Activated CD4-positive, CD25-positive, alpha-beta regulatory T cell treated with anti-CD3 and anti-CD28 coated beads, Interleukin-2, amount 50 U/mL, for 16 hours (primary cell): ENCODE data around the gene ANXA4.

Experiments
- DNase-seq: peaks from one replicate; pipeline ENCODE4 v3.0.0-alpha.2; 2020; ENCODE audit warnings: low read depth, low spot score

Gene ANXA4

DNA sequence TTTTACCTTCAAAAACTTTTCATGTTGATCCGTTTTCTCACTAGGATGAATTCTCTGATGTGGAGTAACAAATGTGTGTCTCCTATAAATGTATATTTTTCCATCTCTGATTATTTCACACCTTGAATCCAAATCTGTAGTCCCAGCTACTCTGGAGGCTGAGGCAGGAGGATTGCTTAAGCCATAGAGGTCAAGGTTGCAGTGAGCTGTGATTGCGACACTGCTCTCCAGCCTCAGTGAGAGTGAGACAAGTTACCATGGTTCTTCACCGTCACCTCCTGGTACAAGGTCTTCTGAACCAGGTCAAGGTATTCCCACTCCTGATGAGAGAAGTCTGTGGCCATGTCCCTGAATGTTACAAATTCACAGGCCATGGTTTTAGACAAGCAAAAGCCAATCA lies 102.6 kb downstream of the ANXA4 start:
- DNase-seq: no peak

DNA sequence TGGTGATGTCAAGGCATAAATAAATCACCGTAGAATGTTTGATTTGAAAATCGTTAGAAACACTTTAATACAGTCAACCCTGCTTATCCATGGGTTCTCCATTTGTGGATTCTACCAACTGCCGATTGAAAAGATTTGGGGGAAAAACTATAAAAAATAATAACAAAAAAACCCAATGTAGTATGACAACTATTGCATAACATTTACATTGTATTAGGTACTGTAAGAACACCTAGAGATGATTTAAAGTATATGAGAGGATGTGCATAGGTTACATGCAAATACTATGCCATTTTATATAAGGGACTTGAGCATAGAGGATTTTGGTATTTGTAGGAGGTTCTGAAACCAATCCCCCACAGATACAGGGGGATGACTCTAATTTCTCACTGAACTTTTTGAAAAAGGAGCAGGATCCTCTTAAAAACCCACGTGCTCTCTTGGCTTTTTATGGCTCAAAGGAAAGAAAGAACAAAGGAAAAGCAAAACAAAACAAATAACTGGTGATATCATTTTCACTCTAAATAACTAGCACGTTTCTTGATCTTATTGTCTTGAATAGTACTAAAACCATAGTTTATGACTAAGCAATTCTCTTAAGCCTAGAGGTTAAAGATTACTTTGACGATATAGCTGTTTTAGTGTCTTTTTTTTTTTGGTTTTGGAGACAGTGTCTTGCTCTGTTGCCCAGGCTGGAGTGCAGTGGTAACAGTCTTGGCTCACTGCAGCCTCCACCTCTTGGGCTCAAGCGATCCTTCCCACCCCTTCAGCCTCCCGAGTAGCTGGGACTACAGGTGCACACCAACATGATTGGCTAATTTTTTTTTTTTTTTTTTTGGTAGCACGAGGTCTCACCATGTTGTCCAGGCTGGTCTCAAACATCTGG lies 104.5 kb downstream of the ANXA4 start:
- DNase-seq: no peak

DNA sequence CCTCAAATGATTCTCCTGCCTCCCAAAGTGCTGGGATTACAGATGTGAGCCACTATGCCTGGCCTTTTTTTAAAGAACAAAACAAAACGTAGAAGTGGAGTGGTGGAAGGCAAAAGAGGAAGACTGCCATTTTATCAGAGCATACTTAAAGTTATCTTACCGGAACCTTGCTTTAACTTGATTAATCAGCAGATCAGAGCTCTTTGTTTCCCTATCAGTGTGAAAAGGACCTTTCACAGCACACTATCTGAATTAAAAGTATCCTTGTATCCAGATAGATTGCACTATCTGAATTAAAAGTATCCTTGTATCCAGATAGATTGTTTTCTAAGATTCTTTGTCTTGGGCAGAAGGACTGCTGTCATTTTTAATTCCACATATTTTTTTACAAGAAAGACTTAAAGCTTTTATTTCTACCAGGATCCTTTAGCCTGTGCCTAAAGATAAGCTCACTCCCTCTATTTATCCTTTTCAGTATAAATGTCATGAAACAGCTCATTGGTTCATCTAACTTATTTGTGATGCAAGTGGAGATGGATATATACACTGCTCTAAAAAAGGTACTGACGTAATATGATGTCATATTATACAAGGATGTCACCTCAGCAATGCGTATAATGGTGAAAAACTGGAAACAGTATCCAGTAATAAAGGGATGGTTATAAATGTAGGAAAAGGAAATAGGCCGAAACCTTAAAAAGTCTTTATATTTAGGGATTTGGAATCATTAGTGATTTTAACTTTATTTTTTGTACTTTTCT lies 105.3 kb downstream of the ANXA4 start:
- DNase-seq: no peak

DNA sequence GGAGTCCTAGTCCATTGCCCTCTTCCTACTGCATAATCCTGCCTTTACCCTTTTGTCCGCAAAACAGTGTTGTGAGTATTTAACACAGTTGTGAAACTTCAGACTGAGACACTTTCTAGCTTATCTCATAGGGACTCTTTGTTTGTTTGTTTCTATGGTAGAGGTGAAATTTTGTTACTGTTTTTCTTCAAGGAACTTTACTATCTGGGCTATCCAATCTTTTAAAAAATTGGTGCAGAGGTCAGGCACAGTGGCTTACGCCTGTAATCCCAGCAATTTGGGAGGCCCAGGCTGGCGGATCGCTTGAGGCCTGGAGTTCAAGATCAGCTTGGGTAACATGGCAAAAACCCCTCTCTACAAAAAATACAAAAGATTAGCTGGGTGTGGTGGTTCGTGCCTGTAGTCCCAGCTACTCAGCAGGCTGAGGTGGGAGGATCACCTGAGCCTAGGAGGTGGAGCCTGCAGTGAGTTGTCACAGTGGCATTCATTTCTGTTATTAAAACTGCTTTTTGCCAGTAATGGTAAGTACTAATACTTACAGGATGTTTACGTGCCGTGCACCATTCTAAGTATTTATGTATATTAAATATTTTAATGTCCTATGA lies 106.4 kb downstream of the ANXA4 start:
- DNase-seq: no peak

DNA sequence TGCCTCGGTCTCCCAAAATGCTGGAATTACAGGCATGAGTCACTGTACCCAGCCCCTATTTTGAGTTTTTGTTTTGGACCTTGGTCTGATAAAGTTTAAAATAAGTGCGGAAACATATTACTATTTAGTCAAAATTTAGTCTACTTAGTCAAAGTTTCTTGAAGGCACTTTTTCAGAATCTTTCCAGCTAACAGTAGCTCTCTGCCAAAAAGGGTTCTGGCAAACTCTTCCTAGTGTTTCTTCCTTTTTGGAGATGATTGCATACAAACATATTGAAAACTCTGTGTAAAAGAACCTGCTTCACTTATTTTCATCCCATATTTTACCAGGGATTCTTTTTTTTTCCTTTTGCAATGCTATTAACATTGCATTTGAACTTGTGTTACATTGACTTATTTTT lies 116.3 kb downstream of the ANXA4 start:
- no peak for DNase-seq

DNA sequence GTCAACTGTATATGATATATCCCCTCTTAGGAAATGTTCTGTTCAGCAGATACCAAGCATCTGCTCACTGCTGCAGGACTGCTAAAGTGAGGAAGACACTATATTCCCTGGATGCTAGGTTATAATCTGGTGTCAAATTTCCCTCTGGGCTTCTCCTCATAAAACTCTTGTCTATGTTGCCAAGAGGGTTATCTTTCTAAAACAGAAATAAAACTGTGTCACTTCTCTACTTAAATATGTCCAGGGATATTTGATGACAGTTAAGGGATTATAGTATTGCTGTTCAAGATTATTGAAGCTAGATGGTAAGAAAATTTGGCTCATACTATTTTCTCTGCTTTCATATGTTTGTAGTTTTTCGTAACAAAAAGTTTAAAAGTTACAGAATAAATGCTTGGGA lies 121.4 kb downstream of the ANXA4 start:
- DNase-seq: no peak
